H4 (cell line): ENCODE results near the gene GANC. TPM values are rescaled to one million over a fixed set of nuclear protein-coding genes. Genes with fewer than 3 reads are reported as not detected.
"Not testable (repeated sequence)": the region's sequence is repeated elsewhere in the genome, so short reads cannot be mapped to it uniquely, and the experiment has no call there.

Source experiments
- DNase-seq: peaks from one replicate; pipeline ENCODE4 v3.0.0-alpha.2; 2015; ENCODE audit warnings: low spot score
- total RNA-seq: library from RNA; depleted of rRNA; stranded (reverse); fragments of >200 nt; shearing (Covaris generic); gene quantifications from 2 replicates; pipeline ENCODE4 v1.2.3, GENCODE V29; 2014; rRNA removed

Gene GANC
- 10.4 and 16.1 TPM in 2 replicates for total RNA-seq

DNA sequence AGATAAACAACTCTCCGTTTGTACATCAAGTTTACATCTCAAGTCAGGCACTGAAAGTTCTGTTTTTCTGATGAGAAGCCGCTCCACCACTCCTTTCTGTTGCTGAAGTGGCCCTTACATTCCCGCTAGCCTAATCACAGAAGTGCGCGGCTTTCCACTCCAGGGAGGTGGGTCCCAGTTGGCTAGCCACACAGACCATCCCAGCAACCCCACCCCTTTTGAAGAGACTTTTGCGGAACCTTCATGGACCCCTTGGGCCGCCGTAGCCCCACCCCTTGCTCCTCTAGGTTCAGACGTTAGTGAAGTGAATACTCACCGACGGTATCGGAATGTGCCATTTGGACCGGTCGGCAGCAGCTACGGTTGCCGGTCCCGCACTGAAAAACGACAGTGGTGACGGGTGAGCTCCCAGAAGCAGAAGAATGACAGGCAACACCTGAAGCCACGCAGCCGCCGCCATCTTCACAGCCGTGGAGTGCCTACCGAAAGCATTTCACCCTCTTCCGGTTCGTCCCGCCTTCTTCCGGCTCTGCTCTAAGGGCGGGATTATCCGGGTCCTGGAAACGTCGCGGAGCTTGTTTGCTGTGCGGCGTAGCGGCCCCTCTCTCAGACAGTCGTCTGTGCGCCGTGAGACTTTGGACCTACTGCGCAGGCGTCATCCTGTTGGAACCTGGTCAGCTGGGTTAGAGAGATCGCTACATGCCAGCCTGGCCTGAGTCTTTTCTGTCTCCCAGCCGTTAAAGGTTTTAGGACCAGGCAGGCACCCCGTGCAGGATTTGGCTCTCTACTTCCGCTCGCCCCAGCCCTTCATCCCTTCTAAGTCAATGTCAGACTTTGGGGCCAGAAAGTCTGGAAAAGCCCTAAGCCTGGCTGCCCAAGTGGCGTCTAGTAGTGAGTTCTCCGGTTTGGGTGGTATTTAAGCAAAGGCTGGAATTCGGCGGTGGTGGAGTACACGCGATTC is at the start of gene GANC, which contains the start of gene TMEM87A:
GANC (plus strand) TSS at position 263 of the 961 bp plus-strand sequence. CDS start 1,281 bp downstream, outside the sequence.
TMEM87A (minus strand) TSS at position 495 of the 961 bp plus-strand sequence; CDS start at position 460, 35 bp downstream.
- DNase-seq, result peak; percentile 98

DNA sequence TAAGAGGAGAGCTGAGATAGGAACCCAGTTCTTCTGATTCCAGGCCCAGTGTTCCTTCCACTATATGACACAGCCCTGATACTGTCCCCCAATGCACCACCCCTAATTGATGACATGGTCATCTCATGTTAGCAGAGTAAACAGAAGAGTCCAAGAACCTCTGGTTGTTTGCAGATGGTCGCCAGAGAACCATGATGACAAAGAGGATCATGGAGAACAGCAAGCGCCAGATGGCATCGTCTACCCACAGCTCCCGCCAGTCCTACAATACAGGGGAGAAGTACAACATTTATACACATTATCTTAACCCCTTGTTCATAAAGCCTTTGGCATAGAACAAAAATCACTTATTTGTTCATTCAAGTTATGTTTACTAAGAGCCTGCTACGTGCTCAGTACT is 46.4 kb upstream of the GANC start:
- no peak for DNase-seq

- DNase-seq, result no peak
These were observed 45.0 kb upstream of the GANC start for GRCh38 chr15:42228036-42228435.

GRCh38 chr15:42228981-42229380 is 44.0 kb upstream of the GANC start:
- not testable (repeated sequence) for DNase-seq

- no peak for DNase-seq
These were observed 41.9 kb upstream of the GANC start for GRCh38 chr15:42231088-42231487.

GRCh38 chr15:42232606-42233005 is 40.4 kb upstream of the GANC start:
- no peak for DNase-seq

DNA sequence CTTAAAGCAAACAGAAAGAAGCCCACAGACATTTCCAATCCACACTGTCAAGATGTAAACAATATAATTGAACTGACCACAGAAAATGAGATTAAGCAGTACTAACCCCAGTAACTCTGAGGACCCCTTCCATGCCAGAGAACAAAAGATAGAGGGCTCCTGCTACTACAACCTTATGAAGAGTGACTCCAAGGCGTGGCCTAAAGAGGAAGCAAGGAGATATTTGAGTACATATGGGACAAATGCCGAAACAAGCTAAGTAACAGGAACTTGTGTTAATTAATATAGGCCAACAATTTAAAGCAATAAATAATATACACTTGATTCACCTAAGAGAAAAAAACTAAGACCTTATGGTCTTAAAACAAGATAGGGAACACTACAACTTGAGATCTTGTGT is 39.9 kb upstream of the GANC start:
- DNase-seq, result no peak

- no peak for DNase-seq
These were observed 33.3 kb upstream of the GANC start for GRCh38 chr15:42239528-42240182.

DNA sequence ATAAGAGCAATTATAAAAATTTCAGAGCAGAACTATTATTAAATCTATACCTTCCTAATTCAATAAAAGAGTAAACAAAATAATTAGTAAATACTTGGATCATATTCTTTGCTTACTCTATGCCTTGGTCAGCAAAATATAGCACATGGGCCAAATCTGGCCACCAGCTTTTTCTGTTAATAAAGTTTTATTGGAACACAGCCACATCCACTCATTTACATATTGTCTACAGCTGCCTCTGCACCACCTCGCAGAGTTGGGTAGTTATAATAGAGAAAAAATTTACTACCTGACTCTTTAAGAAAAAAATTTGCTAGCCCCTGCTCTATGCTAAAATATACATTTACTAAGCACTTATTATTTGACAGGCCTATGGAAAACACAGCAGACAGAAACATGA is 32.2 kb upstream of the GANC start:
- DNase-seq, result no peak

DNA sequence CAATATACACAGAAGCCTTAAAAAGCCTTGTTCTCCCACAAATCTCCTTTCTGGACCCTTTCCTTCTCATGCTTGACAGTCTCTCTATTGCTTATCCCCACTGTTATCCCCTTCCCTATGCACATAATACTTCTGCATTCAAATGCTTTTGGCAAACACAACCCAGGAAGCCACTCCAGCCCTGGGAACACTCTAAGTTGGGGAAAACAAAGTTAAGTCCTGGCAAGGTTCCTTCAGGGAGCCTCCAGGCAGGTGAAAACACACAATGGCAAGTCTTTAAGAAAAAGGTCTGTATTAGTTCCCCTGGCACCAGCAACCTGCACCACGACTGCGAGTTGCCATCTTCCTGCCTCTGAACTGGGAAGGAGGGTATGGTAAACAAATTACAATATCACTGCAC is 19.7 kb upstream of the GANC start:
- DNase-seq, result no peak

DNA sequence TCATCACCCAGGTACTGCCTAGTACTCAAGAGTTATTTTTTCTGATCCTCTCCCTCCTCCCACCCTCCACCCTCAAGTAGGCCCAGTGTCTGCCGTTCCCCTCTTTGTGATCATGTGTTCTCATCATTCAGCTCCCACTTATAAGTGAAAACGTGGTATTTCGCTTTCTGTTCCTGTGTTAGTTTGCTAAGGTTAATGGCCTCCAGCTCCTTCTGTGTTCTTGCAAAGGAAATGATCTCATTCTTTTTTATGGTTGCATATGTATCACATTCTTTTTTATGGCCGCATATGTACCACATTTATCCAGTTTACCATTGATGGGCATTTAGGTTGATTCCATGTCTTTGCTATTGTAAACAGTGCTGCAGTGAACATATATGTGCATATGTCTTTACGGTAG is 8.2 kb upstream of the GANC start:
- no peak for DNase-seq

GRCh38 chr15:42267286-42267685 is 5.7 kb upstream of the GANC start:
- DNase-seq, result no peak

DNA sequence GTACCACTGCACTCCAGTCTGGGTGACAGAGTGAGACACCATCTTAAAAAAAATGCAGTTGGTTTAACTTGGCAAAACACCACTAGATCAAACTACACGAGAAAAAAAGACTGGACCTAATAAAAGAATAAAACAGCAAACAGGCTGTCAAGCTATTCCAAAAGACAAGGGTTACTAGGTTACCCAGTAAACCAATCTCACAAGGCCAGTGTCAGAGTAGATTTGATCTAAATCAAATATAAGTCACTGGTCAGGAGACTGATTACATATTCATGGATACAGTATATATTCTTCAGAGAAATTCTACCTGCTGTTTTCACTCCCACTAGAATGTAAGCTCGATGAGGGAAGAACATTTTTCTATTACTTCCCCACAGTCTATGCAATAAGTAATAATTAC is 2.5 kb upstream of the GANC start:
- no peak for DNase-seq

GRCh38 chr15:42270996-42271395 is 2.0 kb upstream of the GANC start:
- no peak for DNase-seq

GRCh38 chr15:42273900-42274701 is 1.1 kb downstream of the GANC start:
- peak; percentile 14 for DNase-seq

DNA sequence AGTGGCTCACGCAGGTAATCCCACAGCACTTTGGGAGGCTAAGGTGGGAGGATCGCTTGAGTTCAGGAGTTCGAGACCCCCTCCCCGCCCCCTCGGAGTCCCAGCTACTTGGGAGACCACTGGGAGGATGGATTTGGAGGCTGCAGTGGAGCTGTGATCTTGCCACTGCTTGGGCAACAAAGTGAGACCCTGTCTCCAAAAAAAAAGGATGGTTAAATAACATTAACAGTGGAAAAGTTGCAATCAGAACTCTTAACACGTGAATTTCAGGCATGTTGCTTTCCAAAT is 1.6 kb downstream of the GANC start:
- DNase-seq, result no peak

DNA sequence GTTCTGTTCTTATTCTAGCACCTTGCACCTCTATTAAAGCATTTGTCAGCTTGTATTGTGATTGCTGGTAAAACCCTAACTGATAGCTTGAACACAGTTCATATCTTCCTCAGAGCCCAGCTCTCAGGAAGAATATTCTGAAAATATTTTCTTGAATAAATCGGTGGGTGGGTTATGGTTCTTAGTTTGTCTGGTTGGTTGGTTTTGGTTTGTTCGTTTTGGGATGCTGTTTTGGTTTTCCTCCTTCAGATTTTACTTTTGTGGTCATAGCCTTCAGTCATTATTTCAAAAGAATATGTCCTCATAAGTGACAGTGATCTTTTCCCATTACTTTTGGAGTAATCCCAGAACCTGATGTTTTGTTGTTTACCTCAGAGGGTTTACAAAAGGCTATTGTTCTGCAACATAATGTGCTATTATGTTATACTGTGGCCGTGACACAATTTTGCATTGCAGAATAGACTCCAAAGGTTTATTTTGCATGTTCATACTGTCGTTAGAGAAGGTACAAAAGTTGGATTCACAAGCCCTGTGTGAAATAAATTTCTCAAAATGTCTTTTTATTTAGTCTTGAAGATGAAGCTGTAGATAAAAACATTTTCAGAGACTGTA is 2.9 kb downstream of the GANC start:
- no peak for DNase-seq

GRCh38 chr15:42276762-42277161 is 3.8 kb downstream of the GANC start:
- DNase-seq, result no peak

DNA sequence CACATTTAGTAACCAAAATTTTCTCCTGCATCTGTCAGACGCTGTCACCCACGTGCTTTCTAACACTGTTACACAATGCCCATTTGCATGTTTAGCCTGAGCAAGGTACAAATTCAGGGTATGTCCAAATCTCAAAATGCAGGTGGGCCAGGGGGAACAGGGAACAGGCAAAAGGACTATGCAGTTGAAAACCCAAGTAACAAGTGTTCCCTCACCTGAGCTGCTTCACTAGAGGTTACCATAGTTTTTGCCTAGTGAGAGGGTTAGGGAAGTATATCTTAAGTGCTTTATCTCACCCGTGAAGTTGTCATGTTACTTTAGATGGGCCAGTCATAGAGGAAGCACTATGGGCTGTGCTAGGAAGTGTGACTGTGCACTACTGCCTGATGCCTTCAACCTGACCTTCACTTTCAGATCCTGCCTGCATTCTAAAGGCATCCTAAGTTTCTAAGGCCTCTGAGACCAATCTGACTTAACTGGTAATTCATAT is 6.3 kb downstream of the GANC start:
- no peak for DNase-seq

GRCh38 chr15:42282344-42282743 is 9.3 kb downstream of the GANC start:
- no peak for DNase-seq

- no peak for DNase-seq
These were observed 9.9 kb downstream of the GANC start for GRCh38 chr15:42282926-42283325.

DNA sequence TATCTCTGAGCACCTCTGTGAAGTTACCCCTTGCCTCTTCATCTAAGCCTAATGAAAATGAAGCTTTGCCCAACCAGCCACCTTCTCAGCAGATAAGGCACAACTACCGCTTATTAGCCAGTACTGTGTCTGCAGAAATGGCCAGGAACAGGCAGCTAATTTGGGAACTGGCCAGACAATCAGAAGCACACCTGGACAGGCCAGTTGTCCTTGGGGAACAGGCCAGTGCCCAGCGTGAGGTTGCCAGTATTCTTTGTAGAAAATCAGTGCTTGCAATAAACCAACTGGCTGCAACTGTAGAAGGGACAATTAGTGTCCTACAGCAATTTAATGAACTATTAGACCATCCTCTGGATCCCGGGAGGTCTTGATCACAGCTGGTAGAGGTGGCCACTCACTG is 10.7 kb downstream of the GANC start:
- DNase-seq, result no peak
